Activated T-helper 2 cell treated with anti-CD3 and anti-CD28 coated beads, Interferon-gamma antibody, Interleukin-2, Interleukin-4, amounts not matched to agents 10 μg/mL and 5 μg/mL and 100 μg/mL, durations not matched to agents 14 hours and 24 hours and 36 hours (primary cell): ENCODE measurements around the gene CCDC92. TPM values are rescaled to one million over a fixed set of nuclear protein-coding genes. Genes with fewer than 3 reads are reported as not detected.

Experiments
- DNase-seq: peaks from one replicate; pipeline ENCODE4 v3.0.0; 2021; ENCODE audit warnings: low spot score
- H3K27ac Mint-ChIP-seq: one replicate; pipeline ENCODE4 v1.8.0; 2021; ENCODE audit warnings: mixed read lengths
- H3K27me3 Mint-ChIP-seq: one replicate; pipeline ENCODE4 v1.8.0; 2021; ENCODE audit warnings: low read depth, mixed read lengths
- H3K36me3 Mint-ChIP-seq: one replicate; pipeline ENCODE4 v1.8.0; 2021; ENCODE audit warnings: low read depth, mixed read lengths
- H3K4me1 Mint-ChIP-seq: one replicate; pipeline ENCODE4 v1.8.0; 2021; ENCODE audit warnings: low read depth, mixed read lengths
- H3K4me3 Mint-ChIP-seq: one replicate; pipeline ENCODE4 v1.8.0; 2021; ENCODE audit warnings: low read depth, mild to moderate bottlenecking, moderate library complexity, mixed read lengths
- H3K9me3 Mint-ChIP-seq: one replicate; pipeline ENCODE4 v1.8.0; 2021; ENCODE audit warnings: mixed read lengths
- intact Hi-C: fragments of 100-400 bp; cut with micrococcal nuclease; formaldehyde crosslinking; loops from one replicate; pipeline ENCODE4 v1.15.1; 2023
- total RNA-seq: library from RNA; stranded (reverse); gene quantifications from 2 replicates; pipeline ENCODE4 v1.2.3, GENCODE V29; 2022

CCDC92 gene
- total RNA-seq, 1 donor from 2014 or later: 11.8 TPM

DNA sequence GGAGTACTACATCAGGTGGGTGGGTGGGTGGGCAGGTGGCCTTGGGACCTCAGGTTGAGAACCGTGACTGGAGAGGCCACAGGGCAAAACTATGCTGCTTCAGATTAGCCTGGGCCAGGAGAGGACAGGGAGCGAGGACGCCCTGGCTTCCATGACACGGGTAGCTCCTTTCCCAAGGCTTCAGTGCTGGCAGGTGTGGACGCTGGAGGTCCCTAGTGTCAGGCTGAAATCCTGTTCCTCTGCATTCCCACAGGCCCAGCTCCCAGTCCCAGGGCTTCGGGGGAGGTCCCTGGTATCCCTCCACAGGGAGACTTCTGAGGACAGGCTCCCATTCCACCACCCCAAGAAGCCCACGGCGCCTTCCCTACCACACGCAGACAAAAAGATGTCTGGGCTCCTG lies 31.6 kb downstream of the CCDC92 start:
- intact Hi-C loops: no loop called here
- Mint-ChIP-seq H3K27me3 (no peaks in the 10 kb centered on the region), H3K9me3 (no peaks in the 10 kb centered on the region), H3K4me1 (peaks cover 25% of the 10 kb centered on the region), H3K36me3 (peaks cover 26% of the 10 kb centered on the region), H3K27ac (no peak overlapping the region), H3K4me3 (no peak overlapping the region)
- DNase-seq: no peak

DNA sequence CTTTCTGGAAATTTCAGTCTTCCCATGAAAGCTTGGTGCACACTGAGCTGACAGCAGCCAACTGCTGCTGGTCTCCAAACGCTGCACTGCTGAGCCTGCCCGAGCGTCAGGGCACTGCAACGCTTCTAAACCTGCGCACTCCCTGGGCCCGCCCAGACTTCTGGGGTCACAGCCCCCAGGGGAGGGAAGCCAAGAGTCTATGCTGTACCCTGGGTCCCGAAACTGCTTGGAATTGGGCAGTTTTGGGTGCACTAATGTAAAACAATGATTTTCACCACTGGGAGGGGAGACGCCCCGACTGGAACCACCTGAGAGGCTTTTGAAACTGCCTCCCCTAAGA lies 32.0 kb downstream of the CCDC92 start:
- Mint-ChIP-seq H3K9me3 (no peaks in the 10 kb centered on the region), H3K27ac (no peak overlapping the region), H3K4me1 (peaks cover 25% of the 10 kb centered on the region), H3K36me3 (peaks cover 26% of the 10 kb centered on the region), H3K27me3 (no peaks in the 10 kb centered on the region), H3K4me3 (no peak overlapping the region)
- no peak for DNase-seq
- intact Hi-C loops: no loop called here

DNA sequence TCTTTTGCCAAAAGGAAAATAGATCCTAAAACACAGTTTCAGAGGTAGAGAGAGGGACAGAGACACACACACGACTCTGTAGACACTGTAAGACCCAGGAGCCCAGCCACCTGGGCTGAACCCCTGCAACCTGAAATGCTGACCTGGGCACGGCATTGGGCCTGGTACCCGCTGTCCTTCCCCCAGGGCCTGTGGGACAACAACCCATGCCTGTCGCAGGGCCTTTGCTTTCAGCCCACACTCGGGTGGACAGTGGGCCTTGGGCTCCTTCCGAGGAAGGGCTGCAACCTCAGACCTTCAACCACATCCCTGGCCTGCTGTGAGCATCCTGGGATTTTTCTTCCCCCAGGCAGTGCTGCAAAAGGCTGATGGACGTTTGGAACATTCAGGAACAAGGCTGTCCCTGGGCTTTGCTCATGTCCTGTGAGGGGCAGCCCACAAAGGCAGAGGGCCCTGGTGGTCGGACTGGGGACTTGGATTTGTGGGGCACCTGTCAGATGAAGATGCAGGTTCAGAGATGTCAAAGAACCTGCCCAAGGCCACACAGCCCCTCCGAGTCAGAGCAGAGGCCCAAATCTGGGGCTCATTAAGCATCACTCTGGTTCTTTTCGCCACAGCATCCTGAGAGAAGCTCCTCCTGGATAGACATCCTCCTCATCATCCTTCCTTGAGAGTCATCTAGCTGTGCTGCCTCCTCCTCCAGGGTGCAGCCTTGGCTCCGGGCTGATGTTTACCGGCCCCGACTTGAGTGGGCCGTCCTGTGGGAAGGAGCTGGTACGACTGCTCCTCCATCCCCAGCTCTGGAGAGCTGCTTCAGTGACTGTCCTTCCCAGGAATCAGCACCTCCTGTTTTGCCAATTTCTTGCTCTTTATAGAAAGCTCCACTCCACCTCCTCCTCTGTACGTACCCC lies 32.7 kb downstream of the CCDC92 start:
- Mint-ChIP-seq H3K4me3 (no peak overlapping the region), H3K9me3 (no peaks in the 10 kb centered on the region), H3K4me1 (peaks cover 25% of the 10 kb centered on the region), H3K36me3 (peaks cover 26% of the 10 kb centered on the region), H3K27ac (no peak overlapping the region), H3K27me3 (no peaks in the 10 kb centered on the region)
- intact Hi-C loops: no loop called here
- DNase-seq: no peak

DNA sequence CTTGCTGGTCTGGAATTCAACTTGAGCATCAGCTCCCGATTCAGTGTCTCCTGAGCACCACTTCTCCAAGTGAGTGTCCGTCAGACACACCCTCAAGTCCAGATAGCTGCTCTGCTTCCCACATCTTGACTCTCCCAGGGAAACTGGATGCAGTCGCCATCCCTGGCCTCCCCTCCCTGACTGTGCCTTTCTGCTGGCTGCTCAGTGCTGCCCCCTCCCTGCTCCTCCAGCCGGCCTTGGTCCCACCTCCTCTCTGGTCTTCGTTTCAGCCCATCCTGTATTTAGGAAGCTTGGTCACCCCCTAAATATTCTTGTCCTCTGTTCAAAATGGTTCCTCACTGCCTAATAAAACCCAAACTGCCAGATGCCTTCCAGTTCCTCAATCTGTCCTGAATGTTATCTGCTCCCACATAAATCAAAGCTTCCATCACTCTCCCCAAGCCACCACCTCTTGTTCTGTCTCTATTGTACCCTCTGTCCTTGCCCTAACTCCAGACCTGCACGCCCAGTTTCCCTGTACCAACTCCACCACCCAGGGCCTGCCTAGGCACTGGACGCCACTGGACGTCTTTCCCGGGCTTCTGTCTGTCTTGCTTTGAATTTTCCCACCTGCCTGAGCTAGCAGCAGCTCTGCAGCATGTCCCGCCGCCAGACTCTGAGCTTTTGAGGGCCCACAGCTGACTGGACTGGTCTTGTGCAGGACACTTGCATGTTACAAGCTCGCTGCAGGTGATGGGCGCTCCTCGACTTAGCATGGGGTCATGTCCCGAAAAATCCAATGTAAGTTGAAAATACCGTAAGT lies 33.8 kb downstream of the CCDC92 start:
- Mint-ChIP-seq H3K36me3 (peaks cover 26% of the 10 kb centered on the region), H3K27ac (peak overlapping the region; percentile 81), H3K4me3 (peak overlapping the region; percentile 60), H3K4me1 (peaks cover 25% of the 10 kb centered on the region), H3K27me3 (no peaks in the 10 kb centered on the region), H3K9me3 (no peaks in the 10 kb centered on the region)
- no peak for DNase-seq
- intact Hi-C loops: no loop called here

DNA sequence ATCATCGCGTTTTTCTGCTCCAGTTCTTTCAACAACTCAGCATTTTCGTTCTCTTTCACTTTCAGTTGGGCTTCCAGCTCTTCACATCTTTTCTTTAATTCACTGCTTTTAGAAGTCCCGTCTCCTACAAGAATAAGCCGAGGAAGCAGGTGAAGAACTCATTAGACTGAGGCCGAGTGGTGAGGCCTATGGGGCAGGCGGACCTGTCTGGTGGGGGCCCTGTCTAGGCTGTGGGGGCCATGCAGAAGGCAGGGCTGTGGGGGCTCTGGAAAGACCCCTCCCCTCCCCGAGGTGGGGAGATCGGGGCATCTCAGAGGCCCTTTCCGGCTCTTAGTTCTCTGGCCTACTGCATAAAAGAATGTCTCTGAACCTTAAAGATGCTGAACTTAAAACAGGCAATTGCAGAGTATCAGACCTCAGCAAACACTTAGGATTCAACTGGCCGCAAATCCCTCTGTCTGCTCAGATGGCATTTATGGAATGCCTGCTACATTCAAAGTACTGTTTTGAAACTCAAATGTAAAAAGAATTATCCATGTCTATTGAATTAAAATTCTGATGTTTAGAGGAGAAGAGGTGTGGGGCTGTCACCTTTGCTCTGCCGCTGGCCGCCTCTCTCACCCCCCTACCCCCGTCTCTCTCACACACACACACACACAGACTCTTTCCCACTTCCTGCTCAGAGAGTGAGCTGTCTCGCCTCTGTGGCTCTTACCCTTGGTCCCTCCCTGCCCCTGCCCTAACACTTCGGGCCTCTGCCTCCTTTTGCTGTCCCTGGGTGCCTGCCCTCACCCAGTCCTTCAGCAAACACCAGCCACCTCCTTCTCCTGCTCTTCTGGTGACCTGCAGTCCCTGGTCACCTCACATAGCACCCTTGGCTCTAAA lies 34.7 kb downstream of the CCDC92 start:
- intact Hi-C loops: no loop called here
- Mint-ChIP-seq H3K27me3 (no peaks in the 10 kb centered on the region), H3K36me3 (peaks cover 26% of the 10 kb centered on the region), H3K27ac (peak overlapping the region; percentile 81), H3K4me3 (peak overlapping the region; percentile 60), H3K9me3 (no peaks in the 10 kb centered on the region), H3K4me1 (peaks cover 26% of the 10 kb centered on the region)
- peak; percentile 33 for DNase-seq

DNA sequence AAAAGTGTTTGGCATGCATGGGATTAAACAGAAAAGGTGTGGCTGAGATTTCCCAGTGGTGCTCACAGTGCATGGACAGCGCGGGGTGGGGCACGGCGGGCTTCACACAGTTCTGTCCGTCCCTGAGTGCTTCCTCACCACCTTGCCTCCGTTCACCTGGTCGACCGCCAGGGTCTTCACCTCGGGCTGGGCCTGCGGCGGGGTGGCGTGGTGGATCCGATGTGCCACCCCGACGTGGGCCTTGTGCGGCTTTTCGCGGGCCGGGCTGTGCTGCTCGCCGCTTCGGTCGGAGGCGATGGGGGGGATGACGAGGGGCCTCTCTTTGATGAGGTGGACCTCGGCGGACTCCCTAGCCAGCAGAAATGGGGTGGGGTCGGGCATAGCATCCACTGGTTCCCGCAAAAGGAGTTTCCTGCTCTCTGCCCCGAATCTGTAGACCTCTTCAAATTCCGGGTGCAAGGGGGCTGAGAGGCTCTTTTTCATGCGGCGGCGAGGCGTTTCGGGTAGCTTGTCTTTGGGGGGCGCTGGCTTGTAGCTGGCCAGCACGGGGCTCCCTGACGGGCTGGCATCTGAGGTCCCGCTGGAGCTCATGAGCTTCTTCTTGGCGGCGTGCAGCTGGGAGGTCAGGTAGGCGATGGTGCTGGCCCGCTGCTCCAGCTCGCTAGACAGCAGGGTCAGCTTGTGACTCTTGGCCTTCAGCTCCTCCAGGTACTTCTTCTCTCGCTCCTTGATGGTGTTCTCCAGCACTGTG lies 35.5 kb downstream of the CCDC92 start:
- peaks cover 19% of the 10 kb centered on the region for H3K36me3 Mint-ChIP-seq
- H3K27me3 Mint-ChIP-seq: peaks cover 5% of the 10 kb centered on the region
- intact Hi-C loops: no loop called here
- peak overlapping the region; percentile 60 for H3K4me3 Mint-ChIP-seq
- H3K4me1 Mint-ChIP-seq: peaks cover 31% of the 10 kb centered on the region
- peak overlapping the region; percentile 81 for H3K27ac Mint-ChIP-seq
- H3K9me3 Mint-ChIP-seq: no peaks in the 10 kb centered on the region
- DNase-seq: no peak

DNA sequence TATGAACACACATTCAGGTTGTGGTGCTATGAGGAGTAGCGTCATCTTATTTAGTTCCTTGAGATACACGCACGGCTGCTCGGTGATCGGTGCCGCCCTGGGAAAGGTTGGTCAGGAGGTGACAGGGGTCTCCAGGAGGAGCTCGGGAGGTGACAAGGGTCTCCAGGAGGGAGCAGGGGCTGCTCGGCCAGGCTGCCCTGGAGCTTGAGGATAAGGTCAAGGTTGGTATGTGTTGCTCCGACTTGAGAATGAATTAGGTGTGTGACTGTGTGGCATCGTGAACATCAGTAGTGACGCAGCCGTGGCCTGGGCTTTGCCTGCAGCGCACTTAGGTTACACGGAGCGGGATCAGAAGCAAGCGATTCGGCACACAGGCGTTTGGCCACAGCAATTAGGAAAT lies 36.2 kb downstream of the CCDC92 start:
- peaks cover 12% of the 10 kb centered on the region for H3K36me3 Mint-ChIP-seq
- H3K4me3 Mint-ChIP-seq: peak overlapping the region; percentile 61
- peaks cover 11% of the 10 kb centered on the region for H3K27me3 Mint-ChIP-seq
- intact Hi-C loops: no loop called here
- H3K9me3 Mint-ChIP-seq: no peaks in the 10 kb centered on the region
- no peak overlapping the region for H3K27ac Mint-ChIP-seq
- H3K4me1 Mint-ChIP-seq: peaks cover 38% of the 10 kb centered on the region
- no peak for DNase-seq

DNA sequence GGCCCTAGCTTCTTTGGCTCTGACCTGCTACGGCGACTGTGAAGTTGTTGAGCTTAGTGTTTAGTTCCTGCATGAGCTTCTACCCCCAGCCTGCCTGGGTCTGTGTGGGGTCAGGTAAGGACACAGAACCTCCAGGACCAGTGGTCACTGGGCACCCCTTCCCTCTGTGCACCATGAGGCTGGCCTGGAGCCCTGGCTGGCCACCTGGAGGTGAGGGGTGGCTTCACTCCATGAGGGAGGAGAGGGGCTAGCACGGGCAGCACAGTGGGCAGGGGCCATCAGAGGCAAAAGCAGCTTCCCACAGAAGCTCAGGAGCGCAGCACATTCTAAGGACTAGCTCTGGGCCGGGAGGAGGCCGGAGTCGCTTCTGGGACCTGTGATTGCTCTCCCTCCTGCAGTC lies 36.7 kb downstream of the CCDC92 start:
- intact Hi-C loops: no loop called here
- H3K4me3 Mint-ChIP-seq: no peak overlapping the region
- peaks cover 12% of the 10 kb centered on the region for H3K27me3 Mint-ChIP-seq

DNA sequence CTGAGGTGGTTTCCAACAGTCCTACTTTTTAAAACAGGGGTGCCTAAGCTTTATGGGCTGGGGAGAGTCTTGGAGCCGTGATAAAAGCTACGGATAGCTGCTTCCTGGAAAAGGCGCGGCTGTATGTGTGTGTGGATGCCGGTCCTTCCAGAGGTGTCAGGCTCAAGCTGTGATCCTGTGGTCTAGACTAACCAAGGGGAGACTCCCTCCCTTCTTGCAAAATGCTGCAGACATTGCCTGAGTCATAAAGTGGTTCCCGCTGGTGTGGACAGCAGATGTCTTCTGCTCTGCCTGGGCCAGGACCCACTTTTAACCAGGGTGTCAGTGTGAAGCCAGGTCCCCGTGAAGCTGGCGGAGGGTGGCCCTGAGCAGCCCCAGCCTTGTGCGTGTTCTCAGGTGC lies 37.8 kb downstream of the CCDC92 start:
- no peak for DNase-seq
- intact Hi-C loops: no loop called here
- Mint-ChIP-seq H3K27me3 (peaks cover 12% of the 10 kb centered on the region), H3K27ac (no peak overlapping the region), H3K4me3 (no peak overlapping the region), H3K9me3 (no peaks in the 10 kb centered on the region), H3K4me1 (peaks cover 39% of the 10 kb centered on the region), H3K36me3 (peaks cover 11% of the 10 kb centered on the region)

More for the DNA sequence above, 36.7 kb downstream of the CCDC92 start:
- peaks cover 39% of the 10 kb centered on the region for H3K4me1 Mint-ChIP-seq
- no peaks in the 10 kb centered on the region for H3K9me3 Mint-ChIP-seq
- DNase-seq: no peak
- no peak overlapping the region for H3K27ac Mint-ChIP-seq
- peaks cover 11% of the 10 kb centered on the region for H3K36me3 Mint-ChIP-seq

DNA sequence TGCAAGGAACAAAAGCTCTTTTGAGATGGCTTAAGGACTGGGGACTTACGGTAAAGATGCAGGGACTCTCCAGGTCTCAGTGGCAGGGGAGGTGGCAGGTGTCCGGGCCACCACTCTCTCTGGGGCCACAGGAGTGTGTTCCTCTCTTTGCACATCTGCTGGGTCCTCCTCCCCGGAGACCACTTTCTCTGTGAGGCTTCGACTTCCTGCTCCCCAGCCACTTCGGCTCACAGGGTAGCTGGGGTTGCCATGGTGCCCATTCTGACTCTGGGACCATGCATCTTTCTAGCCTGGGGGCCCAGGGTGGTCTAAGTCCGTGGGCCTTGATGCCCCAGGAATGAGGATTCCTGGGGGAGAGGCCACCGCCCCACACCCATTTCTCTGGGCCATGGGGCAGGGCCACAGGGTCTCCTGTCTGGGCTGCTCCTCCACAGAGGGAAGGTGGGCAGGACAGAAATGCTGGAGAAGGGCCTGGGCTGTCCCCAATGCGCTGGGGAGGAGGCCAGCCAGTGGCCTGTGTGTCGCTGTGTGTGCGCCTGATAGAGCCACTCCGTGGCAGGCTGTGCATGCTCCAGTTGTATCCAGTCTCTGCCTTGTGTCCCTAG lies 38.5 kb downstream of the CCDC92 start:
- H3K4me3 Mint-ChIP-seq: no peak overlapping the region
- H3K36me3 Mint-ChIP-seq: peaks cover 11% of the 10 kb centered on the region
- H3K4me1 Mint-ChIP-seq: peaks cover 38% of the 10 kb centered on the region
- DNase-seq: no peak
- H3K27me3 Mint-ChIP-seq: peaks cover 13% of the 10 kb centered on the region
- no peaks in the 10 kb centered on the region for H3K9me3 Mint-ChIP-seq
- intact Hi-C loops: no loop called here
- no peak overlapping the region for H3K27ac Mint-ChIP-seq

DNA sequence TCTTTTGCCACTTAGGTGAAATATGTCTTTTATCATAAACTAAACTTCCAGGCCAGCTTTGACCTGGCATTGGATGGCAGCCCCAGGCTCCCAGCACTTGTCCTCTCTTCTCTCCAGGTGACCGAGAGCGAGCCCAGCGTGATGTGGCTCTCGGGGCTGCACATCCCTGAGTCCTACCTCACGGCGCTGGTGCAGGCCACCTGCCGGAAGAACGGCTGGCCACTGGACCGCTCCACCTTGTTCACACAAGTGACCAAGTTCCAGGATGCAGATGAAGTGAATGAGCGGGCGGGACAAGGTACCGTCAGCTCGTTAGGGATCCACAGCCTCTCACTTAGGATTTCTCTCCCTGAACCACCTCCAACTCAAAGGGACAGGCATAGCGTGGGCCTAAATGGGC lies 39.4 kb downstream of the CCDC92 start:
- no peak overlapping the region for H3K4me3 Mint-ChIP-seq
- no peak overlapping the region for H3K27ac Mint-ChIP-seq
- intact Hi-C loops: no loop called here
- no peaks in the 10 kb centered on the region for H3K9me3 Mint-ChIP-seq
- peaks cover 11% of the 10 kb centered on the region for H3K36me3 Mint-ChIP-seq
- peaks cover 29% of the 10 kb centered on the region for H3K4me1 Mint-ChIP-seq
- DNase-seq: no peak
- peaks cover 13% of the 10 kb centered on the region for H3K27me3 Mint-ChIP-seq
